Testis (tissue), 2 donors: ENCODE results near the gene DMRT2.

Experiments used
- POLR2A ChIP-seq: fragments of 450-650 bp; IDR thresholded peaks from one replicate; pipeline ENCODE4 v1.6.1; 2017; ENCODE audit warnings: antibody characterized with exemption, mild to moderate bottlenecking, moderate library complexity
- TF ChIP-seq, protein P1 (sequence below), 3 experiments: fragments of 450-650 bp in 2 of 3; fragments of 200-600 bp in 1 of 3; sonication (generic) in 1 of 3; IDR thresholded peaks; one replicate each; pipeline ENCODE4 v1.5.1; 2016 to 2019; ENCODE audit warnings: antibody characterized with exemption in 3 of 3, mild to moderate bottlenecking in 2 of 3, moderate library complexity in 1 of 3

- TF ChIP-seq, protein P1, sequence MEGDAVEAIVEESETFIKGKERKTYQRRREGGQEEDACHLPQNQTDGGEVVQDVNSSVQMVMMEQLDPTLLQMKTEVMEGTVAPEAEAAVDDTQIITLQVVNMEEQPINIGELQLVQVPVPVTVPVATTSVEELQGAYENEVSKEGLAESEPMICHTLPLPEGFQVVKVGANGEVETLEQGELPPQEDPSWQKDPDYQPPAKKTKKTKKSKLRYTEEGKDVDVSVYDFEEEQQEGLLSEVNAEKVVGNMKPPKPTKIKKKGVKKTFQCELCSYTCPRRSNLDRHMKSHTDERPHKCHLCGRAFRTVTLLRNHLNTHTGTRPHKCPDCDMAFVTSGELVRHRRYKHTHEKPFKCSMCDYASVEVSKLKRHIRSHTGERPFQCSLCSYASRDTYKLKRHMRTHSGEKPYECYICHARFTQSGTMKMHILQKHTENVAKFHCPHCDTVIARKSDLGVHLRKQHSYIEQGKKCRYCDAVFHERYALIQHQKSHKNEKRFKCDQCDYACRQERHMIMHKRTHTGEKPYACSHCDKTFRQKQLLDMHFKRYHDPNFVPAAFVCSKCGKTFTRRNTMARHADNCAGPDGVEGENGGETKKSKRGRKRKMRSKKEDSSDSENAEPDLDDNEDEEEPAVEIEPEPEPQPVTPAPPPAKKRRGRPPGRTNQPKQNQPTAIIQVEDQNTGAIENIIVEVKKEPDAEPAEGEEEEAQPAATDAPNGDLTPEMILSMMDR (IDR thresholded peaks at IDR 0.05): no peak
- no peak for TF ChIP-seq POLR2A
Measured at GRCh38 chr9:1073497-1073896, 23.3 kb downstream of the DMRT2 start.
